Body of pancreas (tissue), 4 donors: Measurements from ENCODE around the gene PPP1R1A. TPM values are rescaled to one million over a fixed set of nuclear protein-coding genes. Genes with fewer than 3 reads are reported as not detected.

Source experiments
- ATAC-seq: fragments of 150-250 bp; one replicate; pipeline ENCODE4 v1.9.1; 2016
- DNase-seq, 4 donors: peaks; one replicate each; pipeline ENCODE4 v3.0.0-alpha.2; 2019
- H3K27ac ChIP-seq, 4 donors: fragments of 200-600 bp; sonication (generic); 1 replicate in 3 of 4; 2 replicates in 1 of 4; pipeline versions ENCODE4 v1.5.1 to v1.6.1; 2016 to 2019; ENCODE audit warnings: mild to moderate bottlenecking in 1 of 4, mixed read lengths in 1 of 4, moderate library complexity in 1 of 4
- H3K27me3 ChIP-seq, 2 donors: fragments of 200-600 bp; sonication (generic); one replicate each; pipeline ENCODE4 v1.6.0; 2016; ENCODE audit warnings: mild to moderate bottlenecking in 1 of 2
- H3K36me3 ChIP-seq, 2 donors: fragments of 200-600 bp; sonication (generic); replicated peaks in 1 of 2; 2 replicates each; pipeline ENCODE4 v1.5.1; 2016; ENCODE audit warnings: low read depth in 2 of 2; ENCODE audit not compliant: insufficient read depth in 1 of 2
- H3K4me1 ChIP-seq: fragments of 200-600 bp; sonication (generic); one replicate; pipeline ENCODE4 v1.6.0; 2016
- H3K4me3 ChIP-seq, 2 donors: fragments of 200-600 bp; sonication (generic); 1 replicate in 1 of 2; 2 replicates in 1 of 2; pipeline ENCODE4 v1.5.1; 2016 to 2019
- H3K9me3 ChIP-seq, 3 donors: fragments of 200-600 bp; sonication (generic); 1 replicate in 2 of 3; 2 replicates in 1 of 3; pipeline ENCODE4 v1.5.1; 2016
- CTCF ChIP-seq, 7 experiments: fragments of 450-650 bp in 4 of 7; fragments of 200-600 bp in 3 of 7; sonication (generic) in 3 of 7; IDR thresholded peaks; one replicate each; pipeline ENCODE4 v1.5.1; 2016 to 2019; ENCODE audit warnings: antibody characterized with exemption in 7 of 7
- POLR2A ChIP-seq, 3 donors: fragments of 450-650 bp; IDR thresholded peaks; one replicate each; pipeline ENCODE4 v1.6.1; 2016; ENCODE audit warnings: antibody characterized with exemption in 3 of 3, mild to moderate bottlenecking in 2 of 3
- WGBS, 2 donors: methylation state at CpG; one replicate each; pipeline ENCODE4 v1.1.5; 2017; 5-methylcytosine and 5-hydroxymethylcytosine counted together
- intact Hi-C: fragments of 100-400 bp; cut with DNase I; formaldehyde crosslinking; loops from one replicate; pipeline ENCODE4 v1.15.1; 2023
- total RNA-seq, 2 donors: library from RNA; depleted of rRNA; stranded (reverse); fragments of >200 nt; gene quantifications; one replicate each; pipeline ENCODE4 v1.1.0, GENCODE V29; 2016

PPP1R1A gene
- total RNA-seq, 2 donors from 2014 or later = 3.6 to 51.4 TPM

DNA sequence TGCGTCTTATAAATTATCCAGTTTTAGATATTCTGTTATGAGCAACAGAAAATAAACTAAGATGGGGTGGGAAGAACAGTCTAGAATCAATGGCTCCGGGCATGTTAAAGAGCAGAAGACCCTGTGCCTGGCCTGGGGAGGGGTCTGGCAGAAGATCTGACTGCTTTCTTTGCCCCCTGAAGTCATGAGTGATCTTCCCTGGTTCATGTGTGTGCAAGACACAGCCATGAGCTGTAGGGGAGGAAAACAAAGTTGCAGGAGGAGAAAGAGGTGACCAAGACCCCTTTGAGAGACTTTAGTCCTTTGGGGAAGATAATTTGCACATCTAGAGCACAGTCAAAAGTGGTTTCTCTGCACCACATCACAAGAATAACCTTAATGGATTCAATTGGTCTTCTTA, 41.5 kb upstream of the PPP1R1A start:
- no peak overlapping the region for H3K27ac ChIP-seq
- H3K27me3 ChIP-seq = no peaks in the 10 kb centered on the region
- DNase-seq (no peak), ATAC-seq (no peak)
- peaks cover 10% of the 10 kb centered on the region for H3K4me1 ChIP-seq
- TF ChIP-seq POLR2A (IDR thresholded peaks at IDR 0.05) (no peak), CTCF (IDR thresholded peaks at IDR 0.05) (no peak)
- intact Hi-C loops = no loop called here
- 83 to 87% methylated on average over 2 of the region's 2 CpGs for WGBS, 2 donors
- no peaks in the 10 kb centered on the region for H3K9me3 ChIP-seq
- no peak overlapping the region for H3K4me3 ChIP-seq
- no peaks in the 10 kb centered on the region for H3K36me3 ChIP-seq

GRCh38 chr12:54628186-54628846, 39.9 kb upstream of the PPP1R1A start:
- Histone ChIP-seq H3K4me3 (no peak overlapping the region), H3K27ac (no peak overlapping the region), H3K9me3 (no peaks in the 10 kb centered on the region), H3K36me3 (no peaks in the 10 kb centered on the region), H3K4me1 (peaks cover 14% of the 10 kb centered on the region), H3K27me3 (no peaks in the 10 kb centered on the region)
- DNase-seq = no peak
- TF ChIP-seq CTCF (IDR thresholded peaks at IDR 0.05) (no peak), POLR2A (IDR thresholded peaks at IDR 0.05) (no peak)
- intact Hi-C loops = no loop called here
- no peak for ATAC-seq
- WGBS, 2 donors = 89 to 90% methylated on average over 3 of the region's 3 CpGs

- no peak for TF ChIP-seq POLR2A (IDR thresholded peaks at IDR 0.05)
- no peak for TF ChIP-seq CTCF (IDR thresholded peaks at IDR 0.05)
- intact Hi-C loops = no loop called here
- Histone ChIP-seq H3K4me3 (no peak overlapping the region), H3K36me3 (no peaks in the 10 kb centered on the region), H3K27me3 (no peaks in the 10 kb centered on the region), H3K9me3 (no peaks in the 10 kb centered on the region), H3K27ac (no peak overlapping the region), H3K4me1 (peaks cover 13% of the 10 kb centered on the region)
- ATAC-seq (no peak), DNase-seq (no peak)
- 84 to 91% methylated on average over 2 to 3 of the region's 3 CpGs for WGBS, 2 donors
Measured at GRCh38 chr12:54627304-54627703, 38.8 kb upstream of the PPP1R1A start.

- DNase-seq = no peak
- no peak overlapping the region for H3K27ac ChIP-seq
Measured at GRCh38 chr12:54625598-54625997, 37.1 kb upstream of the PPP1R1A start.

More at GRCh38 chr12:54625598-54625997, 37.1 kb upstream of the PPP1R1A start:
- Histone ChIP-seq H3K36me3 (no peaks in the 10 kb centered on the region), H3K4me1 (peaks cover 4% of the 10 kb centered on the region), H3K4me3 (no peak overlapping the region), H3K27me3 (no peaks in the 10 kb centered on the region), H3K9me3 (no peaks in the 10 kb centered on the region)
- ATAC-seq = no peak
- TF ChIP-seq CTCF (IDR thresholded peaks at IDR 0.05) (no peak), POLR2A (IDR thresholded peaks at IDR 0.05) (no peak)
- intact Hi-C loops = no loop called here
